ENCODE data around the gene KCNK16.

GRCh38 chr6:39266375-39266774 is 56.1 kb downstream of the KCNK16 start:
- TF ChIP-seq CTCF (IDR thresholded peaks at IDR 0.05) (no peak), POLR2A (IDR thresholded peaks at IDR 0.05) (no peak)
